Occipital lobe (tissue), 2 donors: ENCODE data around the gene PTPRT. TPM values are rescaled to one million over a fixed set of nuclear protein-coding genes. Genes with fewer than 3 reads are reported as not detected.

ENCODE experiments used
- DNase-seq: peaks from one replicate; lab custom pipeline; 2025; lab: John Stamatoyannopoulos, UW
- total RNA-seq: library from RNA; depleted of rRNA; stranded (reverse); fragments of >200 nt; gene quantifications from one replicate; pipeline ENCODE4 v1.2.3, GENCODE V29; 2014

The PTPRT gene
- total RNA-seq, 1 donor from 2014 or later = 17.8 TPM

DNA sequence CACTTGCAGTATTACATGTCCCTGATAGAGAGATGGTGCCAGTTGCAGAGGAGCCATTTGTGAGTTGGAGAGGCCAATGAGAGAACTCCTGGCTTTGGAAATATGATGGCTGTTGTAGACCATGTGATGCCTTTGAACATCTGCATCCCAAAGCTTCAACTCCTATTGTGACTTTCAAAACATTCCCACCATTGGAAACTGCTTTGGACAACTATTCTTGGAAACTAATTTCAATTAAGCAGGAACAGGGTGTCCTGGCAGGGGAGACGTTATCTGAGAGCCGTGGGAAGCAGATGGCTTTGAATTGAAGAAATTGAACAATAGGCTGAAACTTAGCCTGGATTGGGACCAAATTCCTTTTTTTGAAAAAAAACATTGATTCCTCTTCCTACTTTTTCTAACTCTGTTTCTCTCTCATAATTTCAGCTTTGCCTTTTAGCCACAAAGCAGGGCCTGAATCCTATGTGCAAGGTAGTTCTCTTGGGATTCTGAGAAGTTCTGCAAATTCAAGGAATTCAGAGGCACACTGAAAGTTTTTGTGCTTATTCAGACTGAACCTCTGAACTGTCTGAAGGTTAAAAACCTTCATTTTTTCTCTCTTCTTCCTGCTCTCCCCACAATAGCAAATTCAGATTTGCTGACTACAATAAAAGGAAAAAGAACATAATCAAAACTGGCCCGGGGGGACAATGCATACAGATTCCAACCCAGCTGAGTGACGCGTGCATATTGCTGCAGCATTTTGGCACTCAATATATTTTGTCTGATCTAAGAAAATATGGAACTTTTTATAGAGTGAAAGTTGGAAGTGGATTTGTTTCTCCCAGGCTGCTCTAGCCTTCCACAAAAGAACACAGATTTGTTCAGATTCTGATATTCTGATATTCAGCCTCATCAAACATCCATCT, 851.2 kb downstream of the PTPRT start:
- no peak for DNase-seq

GRCh38 chr20:42336576-42336975, 853.1 kb downstream of the PTPRT start:
- no peak for DNase-seq

- no peak for DNase-seq
Observed at GRCh38 chr20:42319252-42320013, 870.3 kb downstream of the PTPRT start.

GRCh38 chr20:42313704-42314103, 876.0 kb downstream of the PTPRT start:
- no peak for DNase-seq

- no peak for DNase-seq
Observed at GRCh38 chr20:42309050-42309449, 880.7 kb downstream of the PTPRT start.

DNA sequence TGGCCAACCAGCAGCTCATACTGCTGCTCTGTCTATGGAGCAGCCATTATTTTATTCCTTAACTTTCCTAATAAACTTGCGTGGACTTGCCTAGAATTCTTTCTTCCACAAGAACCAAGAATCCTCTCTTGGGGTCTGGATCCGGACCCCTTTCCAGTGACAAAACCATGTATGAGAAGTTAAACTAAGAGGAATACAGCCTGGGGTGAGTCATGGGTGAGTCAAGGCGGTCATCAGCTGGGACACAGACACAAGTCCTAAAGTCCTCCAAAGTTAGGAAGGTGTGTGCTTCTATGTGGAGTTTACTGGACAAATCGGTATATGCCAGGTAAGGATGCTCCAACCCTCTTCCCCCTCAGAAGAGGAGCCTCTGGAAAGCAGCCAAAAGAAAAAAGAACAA, 881.5 kb downstream of the PTPRT start:
- DNase-seq = no peak

GRCh38 chr20:42295592-42295991, 894.1 kb downstream of the PTPRT start:
- DNase-seq = no peak

GRCh38 chr20:42294976-42295375, 894.7 kb downstream of the PTPRT start:
- no peak for DNase-seq

GRCh38 chr20:42281801-42282200, 907.9 kb downstream of the PTPRT start:
- DNase-seq = no peak

GRCh38 chr20:42276718-42277602, 912.7 kb downstream of the PTPRT start:
- no peak for DNase-seq

DNA sequence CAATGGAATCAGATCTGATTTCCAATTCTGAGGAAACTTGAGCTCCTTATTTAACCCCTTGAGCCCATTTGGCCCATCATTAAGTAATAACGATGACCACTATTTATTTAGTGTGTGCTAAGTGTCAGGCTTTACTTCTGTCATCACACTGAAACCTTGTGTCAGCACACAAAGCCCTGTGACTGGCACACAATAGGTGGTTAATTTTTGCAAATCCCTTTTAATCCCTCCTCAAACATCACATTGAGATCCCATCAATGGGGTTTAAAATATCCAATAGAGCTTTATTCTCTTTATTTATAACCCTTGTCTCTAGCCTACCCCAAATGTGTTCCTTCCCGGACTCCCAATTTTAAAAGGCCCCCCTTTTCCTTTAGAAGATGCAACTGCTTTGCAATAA, 914.7 kb downstream of the PTPRT start:
- DNase-seq = no peak

GRCh38 chr20:42272516-42272915, 917.2 kb downstream of the PTPRT start:
- no peak for DNase-seq

- no peak for DNase-seq
Observed at GRCh38 chr20:42270539-42270938, 919.2 kb downstream of the PTPRT start.

DNA sequence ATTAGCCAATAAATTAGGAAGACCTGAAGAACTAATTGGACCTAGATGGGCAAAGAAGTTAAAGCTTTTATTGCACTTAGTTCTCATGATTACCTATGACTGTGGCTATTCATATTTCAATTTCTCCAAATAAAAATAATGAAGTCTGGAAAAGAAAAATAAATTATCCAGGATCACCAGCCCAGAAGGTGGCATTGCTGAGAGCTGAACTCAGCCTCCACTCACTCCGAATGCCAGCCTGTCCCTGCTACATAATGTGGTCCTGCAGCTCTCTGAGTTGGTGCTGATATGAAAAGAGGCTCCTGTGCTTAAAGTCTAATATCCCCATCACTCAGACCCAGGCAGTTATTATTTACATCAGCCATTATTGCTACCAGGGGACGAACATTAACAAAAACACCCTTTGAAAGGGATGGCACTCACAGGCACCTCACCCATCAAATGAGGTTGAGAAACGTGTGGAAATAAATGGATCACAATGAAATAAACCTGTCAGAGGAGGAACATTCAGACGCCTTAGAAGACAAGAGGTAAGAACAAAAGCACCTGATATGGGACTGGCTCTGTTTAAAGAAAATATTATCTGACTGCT, 921.8 kb downstream of the PTPRT start:
- no peak for DNase-seq

GRCh38 chr20:42261766-42262270, 927.9 kb downstream of the PTPRT start:
- DNase-seq = no peak

DNA sequence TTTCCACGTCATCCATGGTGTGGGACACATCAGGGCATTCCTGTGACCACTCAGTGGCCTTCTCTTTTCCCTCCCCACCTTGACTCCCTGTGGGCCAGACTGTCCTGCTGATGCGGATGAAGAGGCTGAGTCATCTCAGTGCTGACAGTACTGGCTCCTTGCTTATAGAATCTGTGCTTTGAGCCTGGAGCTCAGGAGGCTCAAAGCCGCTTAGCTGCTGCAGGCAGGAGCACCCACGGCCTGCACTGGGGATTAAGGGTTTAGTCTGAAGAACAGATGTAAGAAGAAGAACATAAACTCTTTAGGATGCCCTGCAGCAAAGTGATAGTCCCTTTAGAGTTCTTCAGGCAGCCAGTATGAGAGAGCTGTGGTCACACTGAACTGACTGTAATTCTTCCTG, 929.5 kb downstream of the PTPRT start:
- DNase-seq = no peak

DNA sequence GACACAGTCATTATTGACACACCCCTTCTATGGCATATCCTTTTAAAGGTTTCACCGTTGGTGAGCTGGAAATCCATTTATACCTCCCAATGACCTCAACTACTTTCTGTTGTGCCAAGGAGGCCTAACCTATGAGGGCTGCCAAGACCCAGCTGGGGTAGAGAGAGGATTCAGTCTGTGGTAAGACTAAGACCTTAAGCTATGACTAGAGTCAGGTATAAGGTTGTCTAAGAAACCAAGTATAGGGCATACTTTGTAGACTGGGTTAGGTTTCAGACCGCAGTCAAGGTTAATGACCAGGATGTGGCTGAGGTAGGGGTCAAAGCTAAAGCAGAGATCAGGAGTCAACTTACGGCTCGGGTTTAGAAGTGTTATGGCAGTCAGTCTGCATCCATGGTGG, 930.3 kb downstream of the PTPRT start:
- DNase-seq = no peak

DNA sequence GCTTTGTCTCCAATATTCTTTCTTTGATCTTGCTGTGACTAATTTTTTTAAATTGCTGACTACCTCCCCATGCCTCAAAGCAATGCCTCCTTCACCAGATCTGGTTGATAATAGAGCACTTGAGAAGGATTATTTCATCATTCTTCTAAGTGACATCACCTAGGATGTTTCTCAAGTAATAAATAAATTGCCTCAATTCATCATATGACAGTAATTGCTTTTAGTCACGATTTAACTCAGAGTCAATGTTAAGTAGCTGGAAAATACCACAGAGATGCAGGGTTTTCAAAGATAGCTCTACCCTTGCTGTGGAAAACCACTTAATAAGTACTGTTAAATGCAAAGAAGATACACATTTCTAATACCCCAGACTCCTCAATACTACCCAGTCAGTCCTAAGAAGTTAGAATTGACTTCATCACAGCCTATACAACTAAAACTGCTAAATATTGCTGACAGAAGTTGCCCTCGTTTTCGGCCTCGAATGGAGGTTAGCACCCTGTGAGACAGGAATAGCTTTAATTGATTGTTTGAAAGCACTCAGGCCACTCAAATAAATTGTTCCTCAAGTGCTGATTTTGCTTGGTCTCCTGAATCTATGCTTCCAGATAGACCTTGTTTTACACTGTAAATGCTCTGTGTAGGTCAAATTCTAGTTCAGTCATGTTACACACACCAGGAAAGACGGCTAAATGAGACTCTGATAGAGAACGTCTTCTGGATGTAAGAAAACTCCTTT, 931.0 kb downstream of the PTPRT start:
- DNase-seq = no peak

- no peak for DNase-seq
Observed at GRCh38 chr20:42255821-42256220, 933.9 kb downstream of the PTPRT start.

GRCh38 chr20:42254673-42255072, 935.0 kb downstream of the PTPRT start:
- no peak for DNase-seq
